Transverse colon (tissue), 4 donors: ENCODE results near the gene EHMT2. TPM values are rescaled to one million over a fixed set of nuclear protein-coding genes. Genes with fewer than 3 reads are reported as not detected.
A peak's percentile ranks its signal among the peaks of the same experiment; 100 is the strongest.

Source experiments
- DNase-seq: peaks from one replicate; pipeline ENCODE4 v3.0.0-alpha.2; 2019
- H3K27ac ChIP-seq, 4 donors: fragments of 200-600 bp; sonication (generic); 2 replicates each; pipeline ENCODE4 v1.5.1; 2016 to 2018; ENCODE audit warnings: inconsistent platforms in 4 of 4
- H3K27me3 ChIP-seq: fragments of 200-600 bp; sonication (generic); 2 replicates; pipeline ENCODE4 v1.5.1; 2017; ENCODE audit warnings: inconsistent platforms
- H3K36me3 ChIP-seq, 4 donors: fragments of 200-600 bp; sonication (generic); 2 replicates each; pipeline ENCODE4 v1.5.1; 2017 to 2019; ENCODE audit warnings: inconsistent platforms in 4 of 4
- H3K4me1 ChIP-seq, 4 donors: fragments of 200-600 bp; sonication (generic); 2 replicates each; pipeline ENCODE4 v1.5.1; 2017 to 2020; ENCODE audit warnings: inconsistent platforms in 4 of 4
- H3K4me3 ChIP-seq, 4 donors: fragments of 200-600 bp; sonication (generic); 1 replicate in 1 of 4; 2 replicates in 3 of 4; pipeline versions ENCODE4 v1.5.1 to v1.6.1; 2017 to 2019; ENCODE audit warnings: inconsistent platforms in 4 of 4
- H3K9me3 ChIP-seq, 2 donors: fragments of 200-600 bp; sonication (generic); 2 replicates each; pipeline ENCODE4 v1.5.1; 2017 to 2019; ENCODE audit warnings: inconsistent platforms in 2 of 2
- CTCF ChIP-seq, 5 experiments: fragments of 200-600 bp in 3 of 5; fragments of 450-650 bp in 2 of 5; sonication (generic) in 3 of 5; IDR thresholded peaks; 1 replicate in 2 of 5; 2 replicates in 3 of 5; pipeline ENCODE4 v1.5.1; 2016 to 2017; ENCODE audit warnings: antibody characterized with exemption in 5 of 5, inconsistent platforms in 3 of 5, mild to moderate bottlenecking in 2 of 5, moderate library complexity in 1 of 5
- EP300 ChIP-seq: sonication (generic); formaldehyde crosslinking; IDR thresholded peaks from one replicate; pipeline ENCODE4 v1.6.1; 2017; ENCODE audit warnings: antibody characterized with exemption, low read depth
- POLR2A ChIP-seq: fragments of 450-650 bp; IDR thresholded peaks from one replicate; pipeline ENCODE4 v1.6.1; 2016; ENCODE audit warnings: antibody characterized with exemption, mild to moderate bottlenecking, moderate library complexity
- POLR2AphosphoS5 ChIP-seq, 3 donors: sonication (generic); formaldehyde crosslinking; IDR thresholded peaks; one replicate each; pipeline ENCODE4 v1.6.1; 2016; ENCODE audit warnings: antibody characterized with exemption in 3 of 3
- WGBS, 2 donors: methylation state at CpG; one replicate each; pipeline ENCODE4 v1.1.5; 2018; ENCODE audit warnings: low coverage in 1 of 2; 5-methylcytosine and 5-hydroxymethylcytosine counted together
- in situ Hi-C, 4 donors: fragments of 200-750 bp; cut with MboI; loops; one replicate each; pipeline versions ENCODE4 v1.15.0 to v1.15.1; 2017; ENCODE audit warnings: low sequenced_read_pairs in 3 of 4, low pct_ligation_motif_present in 1 of 4, low pct_unique_long_range_greater_than_20kb in 1 of 4
- intact Hi-C: fragments of 100-400 bp; cut with DNase I; formaldehyde crosslinking; loops from one replicate; pipeline ENCODE4 v1.15.1; 2023; ENCODE audit warnings: low total_unique reads
- total RNA-seq, 4 donors: library from RNA; depleted of rRNA; stranded (reverse); fragments of >200 nt; gene quantifications; one replicate each; pipeline ENCODE4 v1.1.0, GENCODE V29; 2016

EHMT2 gene
- total RNA-seq, 4 donors from 2014 or later = 25.9 to 33.3 (median 27.9) TPM

GRCh38 chr6:31883676-31884075, 13.8 kb downstream of the EHMT2 start:
- DNase-seq = no peak
- intact Hi-C loops (no loop called here), in situ Hi-C loops (no loop called here)
- Histone ChIP-seq H3K4me3 (no peak overlapping the region), H3K9me3 (no peaks in the 10 kb centered on the region), H3K27ac (no peak overlapping the region), H3K36me3 (peaks cover 0 to 35% (median 16%) of the 10 kb centered on the region in 4 donors), H3K4me1 (peaks cover 0 to 12% (median 8%) of the 10 kb centered on the region in 4 donors), H3K27me3 (no peaks in the 10 kb centered on the region)
- no peak for TF ChIP-seq POLR2AphosphoS5 (IDR thresholded peaks at IDR 0.05)
- TF ChIP-seq EP300 = no peak
- no peak for TF ChIP-seq POLR2A
- TF ChIP-seq CTCF (IDR thresholded peaks at IDR 0.05) = no peak
- WGBS, 2 donors = 86 to 93% methylated on average over 4 to 12 of the region's 12 CpGs

GRCh38 chr6:31882344-31882743, 15.2 kb downstream of the EHMT2 start:
- Histone ChIP-seq H3K4me3 (no peak overlapping the region), H3K27me3 (no peaks in the 10 kb centered on the region), H3K4me1 (peaks cover 0 to 12% (median 8%) of the 10 kb centered on the region in 4 donors), H3K36me3 (peaks cover 0 to 29% (median 13%) of the 10 kb centered on the region in 4 donors), H3K9me3 (no peaks in the 10 kb centered on the region), H3K27ac (no peak overlapping the region)
- WGBS, 2 donors = 89% methylated on average over 6 of the region's 6 CpGs; no CpG with 5 or more reads in 1 of the 2 donors
- no peak for DNase-seq
- intact Hi-C loops (no loop called here), in situ Hi-C loops (no loop called here)
- TF ChIP-seq POLR2AphosphoS5 (IDR thresholded peaks at IDR 0.05) = no peak
- TF ChIP-seq CTCF (IDR thresholded peaks at IDR 0.05) = no peak
- no peak for TF ChIP-seq POLR2A
- no peak for TF ChIP-seq EP300

- DNase-seq = no peak
- Histone ChIP-seq H3K4me3 (no peak overlapping the region), H3K4me1 (peaks cover 0 to 19% (median 13%) of the 10 kb centered on the region in 4 donors), H3K27me3 (no peaks in the 10 kb centered on the region), H3K36me3 (peaks cover 0 to 25% (median 12%) of the 10 kb centered on the region in 4 donors), H3K27ac (no peak overlapping the region), H3K9me3 (no peaks in the 10 kb centered on the region)
- TF ChIP-seq POLR2AphosphoS5 (IDR thresholded peaks at IDR 0.05) (no peak), CTCF (IDR thresholded peaks at IDR 0.05) (no peak), POLR2A (no peak), EP300 (no peak)
- intact Hi-C loops = no loop called here
- WGBS, 2 donors = 87 to 95% methylated on average over 4 to 9 of the region's 9 CpGs
- in situ Hi-C loops = no loop called here
These were observed 16.2 kb downstream of the EHMT2 start for GRCh38 chr6:31881136-31881859.

GRCh38 chr6:31880616-31881015, 16.9 kb downstream of the EHMT2 start:
- H3K27me3 ChIP-seq = no peaks in the 10 kb centered on the region
- no peak for DNase-seq
- no peak overlapping the region for H3K4me3 ChIP-seq
- peak overlapping the region in 1 of 4 donors; percentile 96 for H3K27ac ChIP-seq
- H3K4me1 ChIP-seq = peaks cover 2 to 26% (median 20%) of the 10 kb centered on the region in 4 donors
- no peaks in the 10 kb centered on the region for H3K9me3 ChIP-seq
- peaks cover 0 to 25% (median 10%) of the 10 kb centered on the region in 4 donors for H3K36me3 ChIP-seq
- 92 to 100% methylated on average over 3 to 10 of the region's 10 CpGs for WGBS, 2 donors
- in situ Hi-C loops = no loop called here
- no peak for TF ChIP-seq CTCF (IDR thresholded peaks at IDR 0.05)
- intact Hi-C loops = no loop called here
